ENCODE data around the gene ZNF593. TPM values are rescaled to one million over a fixed set of nuclear protein-coding genes. Genes with fewer than 3 reads are reported as not detected.
A peak's percentile ranks its signal among the peaks of the same experiment; 100 is the strongest.

The ZNF593 gene
- total RNA-seq, 5 donors from 2014 or later (not counting 1 experiment from before 2014, with no cell fraction given) = 8.5 to 17.7 (median 17.1) TPM

- POLR2A ChIA-PET = interaction anchor here in 1 of 2 donors (0.6 to 0.7 kb wide), 2 partner anchors 130 to 1096 kb away, joined by 3 to 4 read pairs; no protein-coding TSS in a partner anchor
- ATAC-seq (replicated peaks in 1 of 4) = no peak
Measured at GRCh38 chr1:26125382-26125781, 44.3 kb upstream of the ZNF593 start.

GRCh38 chr1:26125946-26126320 is 43.8 kb upstream of the ZNF593 start:
- H3K27me3 Mint-ChIP-seq = no peaks in the 10 kb centered on the region
- peaks cover 0 to 16% of the 10 kb centered on the region in 2 donors for H3K36me3 ChIP-seq (ENCODE audit: control insufficient read depth in 2 of 2, extremely low read depth in 1 of 2, insufficient read depth in 1 of 2, low read length in 1 of 2)
- peaks cover 8% of the 10 kb centered on the region for H3K36me3 Mint-ChIP-seq
- peaks cover 46 to 62% (median 61%) of the 10 kb centered on the region in 3 donors for H3K4me1 Mint-ChIP-seq
- no peak for DNase-seq
- no peaks in the 10 kb centered on the region for H3K9me3 Mint-ChIP-seq
- ChIA-PET CTCF (interaction anchor here (0.6 to 2.5 kb wide), 13 partner anchors 12 to 238 kb away, joined by 3 to 43 read pairs (median 6); partner anchors contain the start of genes CEP85 (in 1 of the 2) and PDIK1L (in 1 of the 2)), POLR2A (interaction anchor here (0.5 to 1.9 kb wide), 6 partner anchors 13 to 249 kb away, joined by 3 to 11 read pairs (median 4); partner anchors contain the start of gene PDIK1L (in 1 of the 2))
- ATAC-seq (replicated peaks in 1 of 4) = no peak
- peak overlapping the region; percentile 54 for H3K27ac ChIP-seq (ENCODE audit: low read length)
- peaks cover 21 to 32% of the 10 kb centered on the region in 2 experiments for H3K4me1 ChIP-seq (ENCODE audit: control insufficient read depth in 1 of 2, extremely low read depth in 1 of 2, insufficient read depth in 2 of 2, low read length in 2 of 2)
- H3K4me3 ChIP-seq (ENCODE audit: control insufficient read depth in 1 of 2, extremely low read depth in 1 of 2, low read length in 1 of 2) = no peak overlapping the region
- peaks cover 0 to 3% of the 10 kb centered on the region in 2 experiments for H3K27me3 ChIP-seq (replicated peaks in 1 of 2; ENCODE audit: control insufficient read depth in 2 of 2, extremely low read depth in 1 of 2, insufficient read depth in 2 of 2, low read length in 1 of 2)
- H3K9me3 ChIP-seq = no peaks in the 10 kb centered on the region
- H3K27ac Mint-ChIP-seq = peak overlapping the region; percentile 96 to 98
- WGBS (ENCODE audit: insufficient coverage) = no CpG with 5 or more reads among the region's 1 CpG
- H3K4me3 Mint-ChIP-seq = peak overlapping the region; percentile 72 to 84 (median 81)

More at GRCh38 chr1:26125382-26125781, 44.3 kb upstream of the ZNF593 start:
- no peak for DNase-seq
- peak overlapping the region in 1 of 3 donors; percentile 72 for H3K4me3 Mint-ChIP-seq
- no peak overlapping the region for H3K27ac ChIP-seq (ENCODE audit: low read length)
- peaks cover 0 to 3% of the 10 kb centered on the region in 2 experiments for H3K27me3 ChIP-seq (replicated peaks in 1 of 2; ENCODE audit: control insufficient read depth in 2 of 2, extremely low read depth in 1 of 2, insufficient read depth in 2 of 2, low read length in 1 of 2)
- CTCF ChIA-PET = interaction anchor here (0.7 to 2.5 kb wide), 8 partner anchors 13 to 1649 kb away, joined by 3 to 43 read pairs (median 4); partner anchors contain the start of gene PDIK1L (in 1 of the 2)
- peaks cover 46 to 63% (median 62%) of the 10 kb centered on the region in 3 donors for H3K4me1 Mint-ChIP-seq
- H3K36me3 Mint-ChIP-seq = peaks cover 8% of the 10 kb centered on the region
- no peaks in the 10 kb centered on the region for H3K9me3 Mint-ChIP-seq
- H3K27me3 Mint-ChIP-seq = no peaks in the 10 kb centered on the region
- no peak overlapping the region for H3K4me3 ChIP-seq (ENCODE audit: control insufficient read depth in 1 of 2, extremely low read depth in 1 of 2, low read length in 1 of 2)
- peaks cover 21 to 32% of the 10 kb centered on the region in 2 experiments for H3K4me1 ChIP-seq (ENCODE audit: control insufficient read depth in 1 of 2, extremely low read depth in 1 of 2, insufficient read depth in 2 of 2, low read length in 2 of 2)
- H3K9me3 ChIP-seq = no peaks in the 10 kb centered on the region
- H3K36me3 ChIP-seq (ENCODE audit: control insufficient read depth in 2 of 2, extremely low read depth in 1 of 2, insufficient read depth in 1 of 2, low read length in 1 of 2) = peaks cover 0 to 17% of the 10 kb centered on the region in 2 donors
- H3K27ac Mint-ChIP-seq = peak overlapping the region; percentile 96 to 98

- Histone ChIP-seq H3K4me1 (ENCODE audit: control insufficient read depth in 1 of 2, extremely low read depth in 1 of 2, insufficient read depth in 2 of 2, low read length in 2 of 2) (peaks cover 21 to 32% of the 10 kb centered on the region in 2 experiments), H3K4me3 (ENCODE audit: control insufficient read depth in 1 of 2, extremely low read depth in 1 of 2, low read length in 1 of 2) (peak overlapping the region; percentile 25 to 51), H3K36me3 (ENCODE audit: control insufficient read depth in 2 of 2, extremely low read depth in 1 of 2, insufficient read depth in 1 of 2, low read length in 1 of 2) (peaks cover 0 to 16% of the 10 kb centered on the region in 2 donors), H3K27me3 (replicated peaks in 1 of 2; ENCODE audit: control insufficient read depth in 2 of 2, extremely low read depth in 1 of 2, insufficient read depth in 2 of 2, low read length in 1 of 2) (peaks cover 0 to 3% of the 10 kb centered on the region in 2 experiments), H3K9me3 (no peaks in the 10 kb centered on the region), H3K27ac (ENCODE audit: low read length) (peak overlapping the region; percentile 54)
- H3K4me3 Mint-ChIP-seq = peak overlapping the region; percentile 72 to 84 (median 81)
- WGBS (ENCODE audit: insufficient coverage) = 60% methylated on average over 2 of the region's 9 CpGs
- peaks cover 46 to 61% (median 59%) of the 10 kb centered on the region in 3 donors for H3K4me1 Mint-ChIP-seq
- H3K36me3 Mint-ChIP-seq = peaks cover 8% of the 10 kb centered on the region
- peak overlapping the region; percentile 96 to 98 for H3K27ac Mint-ChIP-seq
- no peaks in the 10 kb centered on the region for H3K9me3 Mint-ChIP-seq
- ChIA-PET POLR2A (interaction anchor here (0.5 to 1.9 kb wide), 10 partner anchors 12 to 374 kb away, joined by 3 to 17 read pairs (median 4); partner anchors contain the start of gene PDIK1L (in 1 of the 2)), CTCF (interaction anchor here (0.6 to 2.5 kb wide), 17 partner anchors 11 to 1710 kb away, joined by 3 to 43 read pairs (median 6); partner anchors contain the start of genes CEP85 (in 1 of the 2), PDIK1L (in 1 of the 2) and ZNF593 (in 1 of the 2))
- peak; percentile 11 to 91 (median 58) for DNase-seq
- peak; percentile 96 to 99 (median 99) for ATAC-seq (replicated peaks in 1 of 4)
- H3K27me3 Mint-ChIP-seq = no peaks in the 10 kb centered on the region
Measured at GRCh38 chr1:26126321-26127084, 43.2 kb upstream of the ZNF593 start.

- POLR2A ChIA-PET = interaction anchor here (0.5 to 1.9 kb wide), 4 partner anchors 11 to 177 kb away, joined by 5 to 17 read pairs (median 9); partner anchors contain the start of gene PDIK1L (in 1 of the 2)
- Mint-ChIP-seq H3K9me3 (no peaks in the 10 kb centered on the region), H3K27ac (peak overlapping the region; percentile 53 to 96), H3K4me3 (peak overlapping the region; percentile 72 to 84 (median 81)), H3K4me1 (peaks cover 46 to 55% (median 54%) of the 10 kb centered on the region in 3 donors), H3K27me3 (no peaks in the 10 kb centered on the region), H3K36me3 (no peaks in the 10 kb centered on the region)
- peak in 1 of 35 experiments; percentile 43 for DNase-seq
- no peak for ATAC-seq (replicated peaks in 1 of 4)
- WGBS (ENCODE audit: insufficient coverage) = 52% methylated on average over 5 of the region's 13 CpGs
- no peaks in the 10 kb centered on the region for H3K9me3 ChIP-seq
- peaks cover 21 to 32% of the 10 kb centered on the region in 2 experiments for H3K4me1 ChIP-seq (ENCODE audit: control insufficient read depth in 1 of 2, extremely low read depth in 1 of 2, insufficient read depth in 2 of 2, low read length in 2 of 2)
- H3K4me3 ChIP-seq (ENCODE audit: control insufficient read depth in 1 of 2, extremely low read depth in 1 of 2, low read length in 1 of 2) = peak overlapping the region in 1 of 2 donors; percentile 25
- CTCF ChIA-PET = interaction anchor here (0.7 to 2.5 kb wide), 14 partner anchors 12 to 1711 kb away, joined by 3 to 43 read pairs (median 6); partner anchors contain the start of genes PDIK1L (in 1 of the 2) and ZNF593 (in 1 of the 2)
- peaks cover 0 to 8% of the 10 kb centered on the region in 2 donors for H3K36me3 ChIP-seq (ENCODE audit: control insufficient read depth in 2 of 2, extremely low read depth in 1 of 2, insufficient read depth in 1 of 2, low read length in 1 of 2)
- H3K27me3 ChIP-seq (replicated peaks in 1 of 2; ENCODE audit: control insufficient read depth in 2 of 2, extremely low read depth in 1 of 2, insufficient read depth in 2 of 2, low read length in 1 of 2) = peaks cover 0 to 7% of the 10 kb centered on the region in 2 experiments
- peak overlapping the region; percentile 54 for H3K27ac ChIP-seq (ENCODE audit: low read length)
Measured at GRCh38 chr1:26127235-26128163, 42.2 kb upstream of the ZNF593 start.

GRCh38 chr1:26129778-26130177 is 39.9 kb upstream of the ZNF593 start:
- 96% methylated on average over 4 of the region's 4 CpGs for WGBS (ENCODE audit: insufficient coverage)
- no peak for ATAC-seq (replicated peaks in 1 of 4)
- no peak overlapping the region for H3K4me3 ChIP-seq (ENCODE audit: control insufficient read depth in 1 of 2, extremely low read depth in 1 of 2, low read length in 1 of 2)
- ChIA-PET CTCF (interaction anchor here (0.5 to 1.8 kb wide), 8 partner anchors 9 to 744 kb away, joined by 3 to 13 read pairs (median 3); no protein-coding TSS in a partner anchor), POLR2A (interaction anchor here (0.6 to 1.0 kb wide), 3 partner anchors 145 to 307 kb away, joined by 3 to 9 read pairs (median 4); no protein-coding TSS in a partner anchor)
- no peaks in the 10 kb centered on the region for H3K36me3 ChIP-seq (ENCODE audit: control insufficient read depth in 2 of 2, extremely low read depth in 1 of 2, insufficient read depth in 1 of 2, low read length in 1 of 2)
- peaks cover 21 to 28% of the 10 kb centered on the region in 2 experiments for H3K4me1 ChIP-seq (ENCODE audit: control insufficient read depth in 1 of 2, extremely low read depth in 1 of 2, insufficient read depth in 2 of 2, low read length in 2 of 2)
- Mint-ChIP-seq H3K4me1 (peaks cover 34 to 38% (median 37%) of the 10 kb centered on the region in 3 donors), H3K27me3 (no peaks in the 10 kb centered on the region), H3K9me3 (peaks cover 0 to 4% (median 0%) of the 10 kb centered on the region in 3 donors), H3K36me3 (no peaks in the 10 kb centered on the region), H3K4me3 (no peak overlapping the region), H3K27ac (no peak overlapping the region)
- no peak for DNase-seq
- H3K9me3 ChIP-seq = no peaks in the 10 kb centered on the region
- H3K27ac ChIP-seq (ENCODE audit: low read length) = no peak overlapping the region
- H3K27me3 ChIP-seq (replicated peaks in 1 of 2; ENCODE audit: control insufficient read depth in 2 of 2, extremely low read depth in 1 of 2, insufficient read depth in 2 of 2, low read length in 1 of 2) = peaks cover 0 to 9% of the 10 kb centered on the region in 2 experiments
